Caco-2 (cell line): Measurements from ENCODE around the gene EXOC6. TPM values are rescaled to one million over a fixed set of nuclear protein-coding genes. Genes with fewer than 3 reads are reported as not detected.

Experiments
- BruUV-seq: library from RNA; stranded (reverse); fragments of 400-500 nt; replicated peaks from 2 replicates; lab custom pipeline; 2021; lab: Mats Ljungman, UMichigan
- CTCF ChIA-PET: fragments of 300-600 bp; sonication (Branson Sonifier 250); formaldehyde crosslinking; loops from one replicate; lab custom pipeline; 2022; ENCODE audit warnings: antibody characterized with exemption; lab: Charles Lee
- POLR2A ChIA-PET: fragments of 300-600 bp; sonication (Branson Sonifier 250); formaldehyde crosslinking; loops from one replicate; lab custom pipeline; 2022; ENCODE audit warnings: antibody characterized with exemption; lab: Charles Lee
- DNase-seq, 2 experiments: peaks; one replicate each; pipeline versions ENCODE4 v3.0.0 to v3.0.0-alpha.2; 2020 to 2022
- H3K27me3 ChIP-seq: replicated peaks from 2 replicates; pipeline ENCODE4 v1.6.0; 2011; ENCODE audit warnings: low read length; ENCODE audit not compliant: control insufficient read depth, insufficient read depth
- H3K36me3 ChIP-seq: 2 replicates; pipeline ENCODE4 v1.5.1; 2011; ENCODE audit warnings: low read length; ENCODE audit not compliant: control insufficient read depth, insufficient read depth
- H3K4me1 ChIP-seq: fragments of 250-450 bp; sonication (Bioruptor Pico); 2 replicates; pipeline ENCODE4 v1.5.1; 2020; ENCODE audit warnings: mild to moderate bottlenecking
- H3K4me3 ChIP-seq: 2 replicates; pipeline ENCODE4 v1.5.1; 2011; ENCODE audit warnings: low read depth, mild to moderate bottlenecking, control low read depth, low read length
- H3K9me3 ChIP-seq: fragments of 250-450 bp; sonication (Bioruptor Pico); 2 replicates; pipeline ENCODE4 v1.5.1; 2020; ENCODE audit warnings: mild to moderate bottlenecking, moderate library complexity
- H3K27ac Mint-ChIP-seq: one replicate; pipeline ENCODE4 v1.8.0; 2022; ENCODE audit warnings: mixed read lengths; ENCODE audit not compliant: unreplicated experiment
- H3K27me3 Mint-ChIP-seq: one replicate; pipeline ENCODE4 v1.8.0; 2022; ENCODE audit warnings: mixed read lengths; ENCODE audit not compliant: insufficient read depth, unreplicated experiment
- H3K36me3 Mint-ChIP-seq: one replicate; pipeline ENCODE4 v1.8.0; 2022; ENCODE audit warnings: mild to moderate bottlenecking, mixed read lengths; ENCODE audit not compliant: insufficient read depth, unreplicated experiment
- H3K4me1 Mint-ChIP-seq: one replicate; pipeline ENCODE4 v1.8.0; 2022; ENCODE audit warnings: low read depth, mixed read lengths; ENCODE audit not compliant: unreplicated experiment
- H3K4me3 Mint-ChIP-seq: one replicate; pipeline ENCODE4 v1.8.0; 2022; ENCODE audit warnings: mild to moderate bottlenecking, moderate library complexity, mixed read lengths; ENCODE audit not compliant: unreplicated experiment
- H3K9me3 Mint-ChIP-seq: one replicate; pipeline ENCODE4 v1.8.0; 2022; ENCODE audit warnings: mixed read lengths; ENCODE audit not compliant: unreplicated experiment
- CTCF ChIP-seq, 2 experiments: fragments of 200-600 bp in 1 of 2; IDR thresholded peaks; 1 replicate in 1 of 2; 2 replicates in 1 of 2; pipeline versions ENCODE4 v1.5.1 to v1.8.0; 2011 to 2022; ENCODE audit warnings: antibody characterized with exemption in 1 of 2, control low read depth in 1 of 2, inconsistent platforms in 1 of 2, low read depth in 1 of 2, low read length in 1 of 2, mild to moderate bottlenecking in 1 of 2, moderate library complexity in 1 of 2; ENCODE audit not compliant: insufficient read depth in 1 of 2, severe bottlenecking in 1 of 2, unreplicated experiment in 1 of 2
- intact Hi-C: fragments of 100-400 bp; cut with micrococcal nuclease; formaldehyde crosslinking; loops from one replicate; pipeline ENCODE4 v1.10.0; 2022; ENCODE audit not compliant: unreplicated experiment
- total RNA-seq: library from RNA; stranded (reverse); gene quantifications from 2 replicates; pipeline ENCODE4 v1.2.3, GENCODE V29; 2022

EXOC6 gene
- total RNA-seq, 1 experiment from 2014 or later: 12.5 TPM

GRCh38 chr10:93075369-93076221 lies 227.3 kb downstream of the EXOC6 start:
- no peak overlapping the region for H3K4me3 ChIP-seq
- peaks cover 32% of the 10 kb centered on the region for H3K4me1 ChIP-seq
- no peaks in the 10 kb centered on the region for H3K9me3 ChIP-seq
- no peak for DNase-seq
- peaks cover 2% of the 10 kb centered on the region; the same call in 1 of the 2 replicates for H3K27me3 ChIP-seq
- intact Hi-C loops: no loop called here
- Mint-ChIP-seq H3K9me3 (no peaks in the 10 kb centered on the region), H3K4me1 (peaks cover 15% of the 10 kb centered on the region), H3K36me3 (peaks cover 6% of the 10 kb centered on the region), H3K27ac (no peak overlapping the region), H3K4me3 (no peak overlapping the region), H3K27me3 (peaks cover 5% of the 10 kb centered on the region)
- BruUV-seq: no TSS peak
- CTCF ChIA-PET: interaction anchor here (0.6 kb wide), 1 partner anchor 15 kb away, joined by 3 read pairs; no protein-coding TSS in a partner anchor
- POLR2A ChIA-PET: no interaction called here
- TF ChIP-seq CTCF (IDR thresholded peaks at IDR 0.05; ENCODE audit: insufficient read depth in 1 of 2, low read depth in 1 of 2, low read length in 1 of 2, severe bottlenecking in 1 of 2, unreplicated experiment in 1 of 2): no peak
- no peaks in the 10 kb centered on the region for H3K36me3 ChIP-seq

GRCh38 chr10:93076871-93077270 lies 228.6 kb downstream of the EXOC6 start:
- H3K9me3 Mint-ChIP-seq: no peaks in the 10 kb centered on the region
- peaks cover 10% of the 10 kb centered on the region for H3K36me3 Mint-ChIP-seq
- peaks cover 25% of the 10 kb centered on the region for H3K4me1 Mint-ChIP-seq
- Histone ChIP-seq H3K9me3 (no peaks in the 10 kb centered on the region), H3K4me1 (peaks cover 34% of the 10 kb centered on the region), H3K27me3 (peaks cover 2% of the 10 kb centered on the region; the same call in 1 of the 2 replicates), H3K4me3 (no peak overlapping the region), H3K36me3 (no peaks in the 10 kb centered on the region)
- BruUV-seq: no TSS peak
- CTCF ChIA-PET: interaction anchor here (0.6 kb wide), 1 partner anchor 345 kb away, joined by 3 read pairs; no protein-coding TSS in a partner anchor
- no peak overlapping the region for H3K4me3 Mint-ChIP-seq
- TF ChIP-seq CTCF (IDR thresholded peaks at IDR 0.05; ENCODE audit: insufficient read depth in 1 of 2, low read depth in 1 of 2, low read length in 1 of 2, severe bottlenecking in 1 of 2, unreplicated experiment in 1 of 2): no peak
- H3K27me3 Mint-ChIP-seq: peaks cover 5% of the 10 kb centered on the region
- H3K27ac Mint-ChIP-seq: no peak overlapping the region
- intact Hi-C loops: no loop called here
- POLR2A ChIA-PET: no interaction called here
- no peak for DNase-seq

GRCh38 chr10:93077860-93078337 lies 229.6 kb downstream of the EXOC6 start:
- Mint-ChIP-seq H3K4me1 (peaks cover 25% of the 10 kb centered on the region), H3K36me3 (peaks cover 10% of the 10 kb centered on the region), H3K27me3 (peaks cover 5% of the 10 kb centered on the region), H3K4me3 (no peak overlapping the region), H3K27ac (no peak overlapping the region), H3K9me3 (no peaks in the 10 kb centered on the region)
- Histone ChIP-seq H3K36me3 (no peaks in the 10 kb centered on the region), H3K4me1 (peaks cover 28% of the 10 kb centered on the region), H3K27me3 (peaks cover 2% of the 10 kb centered on the region; the same call in 1 of the 2 replicates), H3K9me3 (no peaks in the 10 kb centered on the region), H3K4me3 (no peak overlapping the region)
- ChIA-PET CTCF (no interaction called here), POLR2A (interaction anchor here (0.6 kb wide), 1 partner anchor 405 kb away, joined by 3 read pairs; no protein-coding TSS in a partner anchor)
- intact Hi-C loops: no loop called here
- no TSS peak for BruUV-seq
- TF ChIP-seq CTCF (IDR thresholded peaks at IDR 0.05; ENCODE audit: insufficient read depth in 1 of 2, low read depth in 1 of 2, low read length in 1 of 2, severe bottlenecking in 1 of 2, unreplicated experiment in 1 of 2): no peak
- peak in 1 of 2 experiments; percentile 39 for DNase-seq
